ENCODE measurements around the gene FGF14.

The FGF14 gene

DNA sequence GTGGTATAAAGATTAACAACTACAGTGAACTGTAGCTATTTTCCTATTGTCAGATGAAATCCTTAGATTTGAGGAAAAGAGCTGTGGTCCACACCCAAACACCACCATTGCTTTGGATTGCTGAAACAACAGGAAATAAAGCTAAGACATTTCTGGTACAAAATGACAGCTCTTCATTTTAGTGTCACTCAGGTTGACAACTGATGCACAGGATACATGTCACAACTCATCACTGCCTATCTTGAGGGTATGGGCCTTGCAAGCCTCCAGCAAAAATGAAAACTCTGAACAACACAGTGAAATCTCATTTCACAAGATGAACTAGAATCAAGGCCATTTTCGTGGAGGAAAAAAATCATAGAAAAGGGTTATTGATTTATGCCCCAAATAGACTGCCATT lies 609.7 kb downstream of the FGF14 start:
- DNase-seq (ENCODE audit: low read depth): no peak
- no peak overlapping the region for H3K4me3 ChIP-seq (ENCODE audit: low read depth, low read length)
- TF ChIP-seq, protein P1, sequence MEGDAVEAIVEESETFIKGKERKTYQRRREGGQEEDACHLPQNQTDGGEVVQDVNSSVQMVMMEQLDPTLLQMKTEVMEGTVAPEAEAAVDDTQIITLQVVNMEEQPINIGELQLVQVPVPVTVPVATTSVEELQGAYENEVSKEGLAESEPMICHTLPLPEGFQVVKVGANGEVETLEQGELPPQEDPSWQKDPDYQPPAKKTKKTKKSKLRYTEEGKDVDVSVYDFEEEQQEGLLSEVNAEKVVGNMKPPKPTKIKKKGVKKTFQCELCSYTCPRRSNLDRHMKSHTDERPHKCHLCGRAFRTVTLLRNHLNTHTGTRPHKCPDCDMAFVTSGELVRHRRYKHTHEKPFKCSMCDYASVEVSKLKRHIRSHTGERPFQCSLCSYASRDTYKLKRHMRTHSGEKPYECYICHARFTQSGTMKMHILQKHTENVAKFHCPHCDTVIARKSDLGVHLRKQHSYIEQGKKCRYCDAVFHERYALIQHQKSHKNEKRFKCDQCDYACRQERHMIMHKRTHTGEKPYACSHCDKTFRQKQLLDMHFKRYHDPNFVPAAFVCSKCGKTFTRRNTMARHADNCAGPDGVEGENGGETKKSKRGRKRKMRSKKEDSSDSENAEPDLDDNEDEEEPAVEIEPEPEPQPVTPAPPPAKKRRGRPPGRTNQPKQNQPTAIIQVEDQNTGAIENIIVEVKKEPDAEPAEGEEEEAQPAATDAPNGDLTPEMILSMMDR (IDR thresholded peaks at IDR 0.05; ENCODE audit: low read depth, low read length, missing control alignments): no peak
- in situ Hi-C loops (cut with HindIII; ENCODE audit: low sequenced_read_pairs): no loop called here

DNA sequence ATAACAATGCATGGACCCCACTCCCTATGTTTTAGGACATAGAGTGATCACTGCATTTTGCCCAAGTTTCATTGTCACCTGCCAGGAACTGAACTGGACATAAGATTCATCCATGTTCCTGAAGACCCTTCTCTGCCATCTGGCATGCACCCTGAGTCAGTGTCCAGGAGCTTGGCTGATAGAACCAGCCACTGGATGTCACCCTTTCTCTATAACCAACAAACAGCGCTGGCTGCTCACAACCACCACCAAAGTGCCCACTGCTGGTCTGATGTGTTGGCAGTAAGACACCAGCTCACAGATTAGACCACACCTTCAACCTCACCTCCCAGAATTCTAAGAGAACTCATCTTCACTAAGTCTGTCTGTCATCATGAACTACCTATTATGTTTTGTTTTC lies 616.0 kb downstream of the FGF14 start:
- TF ChIP-seq, protein P1 (IDR thresholded peaks at IDR 0.05; ENCODE audit: low read depth, low read length, missing control alignments): peak; percentile 70

DNA sequence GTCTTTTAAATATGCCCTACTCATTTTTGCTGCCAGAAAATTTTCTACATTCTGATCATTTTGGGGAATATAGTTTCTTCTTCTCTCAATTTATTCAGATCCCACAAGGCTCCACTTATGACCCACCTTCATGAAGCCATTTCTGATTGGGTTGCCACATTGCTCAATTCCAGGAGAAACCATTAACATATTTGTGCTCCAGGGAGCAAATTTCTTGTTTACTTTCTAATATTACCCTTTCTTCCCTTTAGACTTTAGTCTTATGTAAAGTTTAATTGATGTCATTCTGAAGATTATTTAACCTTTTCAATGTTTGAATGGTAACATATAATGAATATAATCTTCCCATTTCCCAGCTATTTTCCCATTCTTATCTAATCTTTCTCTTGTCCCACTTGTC lies 617.5 kb downstream of the FGF14 start:
- TF ChIP-seq, protein P1 (IDR thresholded peaks at IDR 0.05; ENCODE audit: low read depth, low read length, missing control alignments): no peak
- no peak for DNase-seq (ENCODE audit: low read depth)
- no peak overlapping the region for H3K4me3 ChIP-seq (ENCODE audit: low read depth, low read length)
- in situ Hi-C loops (cut with HindIII; ENCODE audit: low sequenced_read_pairs): no loop called here

More for the DNA sequence above, 616.0 kb downstream of the FGF14 start:
- in situ Hi-C loops (cut with HindIII; ENCODE audit: low sequenced_read_pairs): no loop called here
- DNase-seq (ENCODE audit: low read depth): peak; percentile 20
- no peak overlapping the region for H3K4me3 ChIP-seq (ENCODE audit: low read depth, low read length)

DNA sequence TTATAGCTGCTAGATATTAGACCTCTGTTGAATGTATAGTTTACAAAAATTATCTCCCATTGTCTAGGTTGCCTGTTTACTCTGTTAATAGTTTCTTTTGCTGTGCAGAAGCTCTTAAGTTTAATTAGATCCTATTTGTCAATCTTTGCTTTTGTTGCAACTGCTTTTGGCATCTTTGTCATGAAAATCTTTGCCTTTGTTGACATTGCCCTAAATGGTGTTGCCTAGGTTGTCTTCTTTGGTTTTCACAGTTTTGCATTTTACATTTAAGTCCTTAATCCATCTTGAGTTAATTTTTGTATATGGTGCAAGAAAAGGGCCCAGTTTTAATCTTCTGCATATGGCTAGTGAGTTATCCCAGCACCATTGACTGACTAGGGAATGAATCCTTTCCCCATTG lies 618.3 kb downstream of the FGF14 start:
- no peak for DNase-seq (ENCODE audit: low read depth)
- TF ChIP-seq, protein P1 (IDR thresholded peaks at IDR 0.05; ENCODE audit: low read depth, low read length, missing control alignments): no peak
- in situ Hi-C loops (cut with HindIII; ENCODE audit: low sequenced_read_pairs): no loop called here
- no peak overlapping the region for H3K4me3 ChIP-seq (ENCODE audit: low read depth, low read length)

DNA sequence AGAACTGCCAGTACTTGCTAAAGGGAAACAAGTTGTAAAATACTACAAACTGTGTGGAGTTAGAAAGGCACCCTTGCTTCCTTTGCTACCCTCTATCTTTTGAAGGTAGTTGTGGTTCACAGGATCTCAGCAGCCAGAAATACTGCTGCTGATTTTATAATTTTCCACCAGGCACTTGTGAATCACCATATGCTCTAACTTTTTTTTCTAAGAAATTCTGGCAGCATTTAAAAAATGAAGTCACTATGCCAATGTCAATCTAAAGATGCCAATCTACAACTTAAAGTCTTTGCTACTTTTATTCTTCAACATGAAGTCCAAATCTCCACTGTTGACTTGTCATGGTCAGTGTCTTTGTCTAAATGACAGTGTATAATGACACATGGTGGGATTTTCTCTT lies 621.6 kb downstream of the FGF14 start:
- in situ Hi-C loops (cut with HindIII; ENCODE audit: low sequenced_read_pairs): no loop called here
- DNase-seq (ENCODE audit: low read depth): no peak
- H3K4me3 ChIP-seq (ENCODE audit: low read depth, low read length): no peak overlapping the region
- TF ChIP-seq, protein P1 (IDR thresholded peaks at IDR 0.05; ENCODE audit: low read depth, low read length, missing control alignments): no peak

DNA sequence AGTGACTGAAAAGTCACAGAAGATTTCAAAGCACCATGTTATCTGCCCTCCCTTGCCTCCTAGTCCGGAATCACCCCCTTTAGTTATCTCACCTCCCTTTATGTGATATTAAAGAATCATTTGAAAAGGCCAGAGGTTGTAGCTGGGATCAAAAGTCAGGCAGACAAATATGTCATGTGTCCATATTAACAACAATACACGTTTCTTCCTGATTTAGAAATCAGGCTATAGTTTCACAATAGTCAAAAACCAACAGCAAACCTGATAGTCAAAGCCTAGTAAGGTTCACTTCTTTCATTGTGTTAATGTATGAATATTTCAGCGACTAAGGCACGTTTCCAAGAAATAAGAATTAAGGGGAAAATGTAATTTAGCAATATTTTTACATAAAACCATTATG lies 622.7 kb downstream of the FGF14 start:
- no peak for DNase-seq (ENCODE audit: low read depth)
- TF ChIP-seq, protein P1 (IDR thresholded peaks at IDR 0.05; ENCODE audit: low read depth, low read length, missing control alignments): no peak
- no peak overlapping the region for H3K4me3 ChIP-seq (ENCODE audit: low read depth, low read length)
- in situ Hi-C loops (cut with HindIII; ENCODE audit: low sequenced_read_pairs): loop anchor here (10.0 kb wide), 1 partner anchor 56 kb away; no protein-coding TSS in a partner anchor

DNA sequence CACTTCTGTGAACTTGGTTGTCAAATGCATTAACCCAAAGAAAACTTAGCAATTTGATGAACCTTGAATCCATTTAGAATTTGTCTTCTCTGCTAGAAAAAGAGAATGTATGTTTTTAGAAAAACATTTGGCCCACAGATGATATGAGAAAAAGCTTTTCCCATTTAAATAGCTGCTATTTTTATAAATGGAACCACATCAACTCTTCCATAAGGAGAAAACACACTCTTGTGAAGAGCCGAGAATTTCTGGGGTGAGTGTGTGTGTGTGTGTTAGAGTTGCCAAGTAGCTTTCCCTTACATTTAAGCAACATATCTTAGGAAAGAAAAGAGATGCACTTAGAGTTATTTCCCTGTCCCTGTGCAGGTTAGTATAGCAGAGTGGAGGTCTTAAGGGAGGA lies 626.6 kb downstream of the FGF14 start:
- in situ Hi-C loops (cut with HindIII; ENCODE audit: low sequenced_read_pairs): loop anchor here (10.0 kb wide), 1 partner anchor 60 kb away; no protein-coding TSS in a partner anchor
- TF ChIP-seq, protein P1 (IDR thresholded peaks at IDR 0.05; ENCODE audit: low read depth, low read length, missing control alignments): no peak
- no peak overlapping the region for H3K4me3 ChIP-seq (ENCODE audit: low read depth, low read length)
- DNase-seq (ENCODE audit: low read depth): no peak

Measured in astrocyte of the cerebellum (primary cell).